Stimulated activated CD8-positive, alpha-beta memory T cell treated with anti-CD3 and anti-CD28 coated beads, Interleukin-4, amount 100 ng/mL, for 4 hours (primary cell): ENCODE measurements around the gene CLMN.
"Not testable (repeated sequence)": the region's sequence is repeated elsewhere in the genome, so short reads cannot be mapped to it uniquely, and the experiment has no call there.

Experiments used
- DNase-seq, 2 donors: peaks; one replicate each; pipeline ENCODE4 v3.0.0-alpha.2; 2020; ENCODE audit warnings: low read depth in 2 of 2, low spot score in 1 of 2

Gene CLMN

GRCh38 chr14:95141684-95142083 is 178.0 kb downstream of the CLMN start:
- no peak for DNase-seq

GRCh38 chr14:95140060-95140858 is 179.4 kb downstream of the CLMN start:
- no peak for DNase-seq

- DNase-seq: no peak
Observed at GRCh38 chr14:95138876-95139275, 180.8 kb downstream of the CLMN start.

GRCh38 chr14:95138455-95138854 is 181.3 kb downstream of the CLMN start:
- DNase-seq: not testable (repeated sequence)

GRCh38 chr14:95137804-95138167 is 181.9 kb downstream of the CLMN start:
- DNase-seq: no peak

- no peak for DNase-seq
Observed at GRCh38 chr14:95137164-95137803, 182.4 kb downstream of the CLMN start.

GRCh38 chr14:95136631-95137030 is 183.1 kb downstream of the CLMN start:
- DNase-seq: no peak

GRCh38 chr14:95134304-95134933 is 185.3 kb downstream of the CLMN start:
- no peak for DNase-seq

GRCh38 chr14:95133282-95133681 is 186.4 kb downstream of the CLMN start:
- no peak for DNase-seq

GRCh38 chr14:95132760-95133159 is 186.9 kb downstream of the CLMN start:
- no peak for DNase-seq
